Activated T-cell treated with anti-CD3 and anti-CD28 coated beads, Interleukin-2, amount 50 U/mL, for 48 hours (primary cell): ENCODE data around the gene KLLN.
"Not testable (repeated sequence)": the region's sequence is repeated elsewhere in the genome, so short reads cannot be mapped to it uniquely, and the experiment has no call there.

Experiments
- DNase-seq, 2 experiments: peaks; one replicate each; pipeline ENCODE4 v3.0.0-alpha.2; 2020

KLLN gene, protein sequence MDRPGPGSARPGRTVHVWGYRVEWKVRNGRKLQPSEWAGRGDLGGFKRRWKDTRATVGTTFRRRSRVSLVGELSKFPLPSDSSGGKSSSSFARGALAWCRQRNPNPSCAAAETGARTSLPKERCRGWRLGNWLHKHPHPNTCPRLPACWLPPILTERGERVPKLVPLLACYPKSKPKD

DNA sequence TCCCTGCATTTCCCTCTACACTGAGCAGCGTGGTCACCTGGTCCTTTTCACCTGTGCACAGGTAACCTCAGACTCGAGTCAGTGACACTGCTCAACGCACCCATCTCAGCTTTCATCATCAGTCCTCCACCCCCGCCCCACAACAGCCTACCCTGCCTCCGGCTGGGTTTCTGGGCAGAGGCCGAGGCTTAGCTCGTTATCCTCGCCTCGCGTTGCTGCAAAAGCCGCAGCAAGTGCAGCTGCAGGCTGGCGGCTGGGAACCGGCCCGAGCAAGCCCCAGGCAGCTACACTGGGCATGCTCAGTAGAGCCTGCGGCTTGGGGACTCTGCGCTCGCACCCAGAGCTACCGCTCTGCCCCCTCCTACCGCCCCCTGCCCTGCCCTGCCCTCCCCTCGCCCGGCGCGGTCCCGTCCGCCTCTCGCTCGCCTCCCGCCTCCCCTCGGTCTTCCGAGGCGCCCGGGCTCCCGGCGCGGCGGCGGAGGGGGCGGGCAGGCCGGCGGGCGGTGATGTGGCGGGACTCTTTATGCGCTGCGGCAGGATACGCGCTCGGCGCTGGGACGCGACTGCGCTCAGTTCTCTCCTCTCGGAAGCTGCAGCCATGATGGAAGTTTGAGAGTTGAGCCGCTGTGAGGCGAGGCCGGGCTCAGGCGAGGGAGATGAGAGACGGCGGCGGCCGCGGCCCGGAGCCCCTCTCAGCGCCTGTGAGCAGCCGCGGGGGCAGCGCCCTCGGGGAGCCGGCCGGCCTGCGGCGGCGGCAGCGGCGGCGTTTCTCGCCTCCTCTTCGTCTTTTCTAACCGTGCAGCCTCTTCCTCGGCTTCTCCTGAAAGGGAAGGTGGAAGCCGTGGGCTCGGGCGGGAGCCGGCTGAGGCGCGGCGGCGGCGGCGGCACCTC, at the start of gene KLLN, which contains the start of gene PTEN:
Gene KLLN (minus strand): TSS at position 481 of the 891 bp plus-strand sequence. CDS start 1,046 bp downstream, outside the sequence.
Gene PTEN (plus strand): TSS at position 573 of the 891 bp plus-strand sequence. CDS start 845 bp downstream, outside the sequence.
- peak; percentile 84 to 90 for DNase-seq

DNA sequence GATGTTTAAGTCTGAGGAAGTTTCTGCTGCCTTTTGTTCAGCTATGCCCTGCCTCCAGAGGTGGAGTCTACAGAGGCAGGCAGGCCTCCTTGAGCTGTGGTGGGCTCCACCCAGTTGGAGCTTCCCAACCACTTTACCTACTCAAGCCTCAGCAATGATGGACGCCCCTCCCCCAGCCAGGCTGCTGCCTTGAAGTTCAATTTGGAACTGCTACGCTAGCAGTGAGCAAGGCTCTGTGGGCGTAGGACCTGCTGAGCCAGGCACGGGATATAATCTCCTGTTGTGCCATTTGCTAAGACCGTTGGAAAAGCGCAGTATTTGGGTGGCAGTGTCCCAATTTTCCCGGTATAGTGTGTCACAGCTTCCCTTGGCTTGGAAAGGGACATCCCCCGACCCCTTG, 40.1 kb upstream of the KLLN start:
- DNase-seq, result not testable (repeated sequence)

GRCh38 chr10:87897957-87898356, 34.6 kb upstream of the KLLN start:
- not testable (repeated sequence) for DNase-seq

GRCh38 chr10:87896216-87896615, 32.9 kb upstream of the KLLN start:
- DNase-seq, result no peak

DNA sequence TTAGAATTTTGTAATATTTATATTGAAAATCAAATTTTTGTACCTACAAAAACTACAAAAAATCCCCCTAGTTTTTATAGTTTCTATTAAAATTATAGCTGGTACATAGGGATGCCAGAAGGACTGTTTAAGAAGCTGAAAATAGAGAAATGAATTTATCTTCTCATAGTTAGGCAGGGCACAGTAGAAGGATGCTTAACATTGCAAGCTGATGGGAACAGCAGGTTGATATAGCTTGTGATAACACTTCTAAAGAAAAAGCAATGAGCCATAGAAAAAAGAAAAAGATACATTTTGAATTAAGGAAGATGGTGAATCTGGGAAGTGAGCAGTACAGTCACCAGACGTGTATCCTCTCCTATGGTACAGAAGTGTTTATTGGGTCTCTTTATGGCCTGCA, 32.1 kb upstream of the KLLN start:
- no peak for DNase-seq

GRCh38 chr10:87887548-87888289, 24.4 kb upstream of the KLLN start:
- no peak for DNase-seq

DNA sequence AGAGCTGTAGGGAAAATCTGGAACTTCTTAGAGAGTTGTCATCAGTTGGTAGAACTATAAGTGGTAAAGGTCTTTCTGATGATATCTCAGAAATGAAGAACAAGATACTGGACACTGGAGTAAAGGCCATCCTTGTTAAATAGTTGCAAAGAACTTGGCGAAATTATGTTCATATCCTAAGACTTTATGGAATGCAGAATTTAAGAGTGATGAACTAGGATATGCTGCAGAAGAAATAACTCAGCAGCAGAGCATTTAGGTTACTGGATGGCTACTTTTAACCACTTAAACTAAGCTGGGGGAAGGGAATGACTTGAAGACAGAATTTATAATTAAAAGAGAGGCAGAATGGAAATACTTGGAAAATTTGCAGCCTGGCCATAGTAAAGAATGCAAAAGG, 23.8 kb upstream of the KLLN start:
- DNase-seq, result no peak

DNA sequence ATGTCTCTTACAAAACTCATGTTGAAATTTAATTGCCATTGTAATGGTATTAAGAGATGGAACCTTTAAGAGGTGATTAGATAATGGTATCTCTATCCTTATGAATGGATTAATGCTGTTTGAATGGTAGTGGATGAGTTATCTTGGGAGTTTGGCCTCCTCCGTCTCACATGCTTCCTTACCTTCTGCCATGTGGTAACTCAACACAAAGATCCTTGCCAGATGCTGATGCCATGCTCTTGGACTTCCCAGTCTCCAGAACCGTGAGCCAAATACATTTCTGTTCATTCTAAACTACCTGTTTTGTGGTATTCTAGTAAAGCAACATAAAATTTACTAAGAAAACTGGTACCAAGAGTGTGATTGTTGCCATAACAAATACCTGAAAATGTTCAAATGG, 23.3 kb upstream of the KLLN start:
- DNase-seq, result no peak

- DNase-seq, result no peak
Observed at GRCh38 chr10:87882555-87883294, 19.4 kb upstream of the KLLN start.

- not testable (repeated sequence) for DNase-seq
Observed at GRCh38 chr10:87881373-87882059, 18.2 kb upstream of the KLLN start.

GRCh38 chr10:87880336-87880735, 17.0 kb upstream of the KLLN start:
- no peak for DNase-seq

DNA sequence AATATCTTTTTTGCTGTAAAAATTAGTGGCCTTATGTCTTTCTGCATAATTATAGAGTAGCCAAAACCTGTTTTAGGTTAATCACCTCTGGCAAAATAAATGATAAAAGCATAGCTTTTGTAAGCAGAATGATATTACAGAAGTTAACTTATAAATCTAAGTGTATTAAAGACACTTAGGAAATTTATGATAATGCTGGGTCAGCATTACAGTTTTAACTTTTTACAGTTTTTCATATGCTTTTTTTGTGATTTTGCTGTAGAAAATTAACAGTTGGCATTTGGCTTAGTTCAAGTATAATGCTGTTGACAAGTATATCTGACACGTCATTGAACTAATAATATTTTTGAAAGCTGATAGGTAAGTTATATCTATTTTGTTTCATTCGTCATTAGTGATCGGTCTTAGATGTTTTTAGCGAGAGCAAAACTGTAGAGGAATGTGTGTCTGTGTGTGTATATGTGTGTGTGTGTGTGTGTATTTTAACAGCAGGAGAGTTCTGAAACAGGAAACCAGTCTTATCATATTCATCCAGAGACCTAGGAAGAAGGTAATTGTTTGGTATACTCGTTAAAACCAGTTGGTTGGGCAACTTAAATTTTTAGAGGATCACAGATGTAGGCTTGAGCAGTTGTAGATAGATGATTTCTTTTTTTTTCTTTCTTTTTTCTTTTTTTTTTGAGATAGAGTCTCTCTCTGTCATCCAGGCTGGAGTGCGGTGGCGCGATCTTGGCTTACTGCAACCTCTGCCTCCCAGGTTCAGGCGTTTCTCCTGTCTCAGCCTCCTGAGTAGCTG, 15.5 kb upstream of the KLLN start:
- no peak for DNase-seq

- DNase-seq, result no peak
Observed at GRCh38 chr10:87875929-87876571, 12.7 kb upstream of the KLLN start.

DNA sequence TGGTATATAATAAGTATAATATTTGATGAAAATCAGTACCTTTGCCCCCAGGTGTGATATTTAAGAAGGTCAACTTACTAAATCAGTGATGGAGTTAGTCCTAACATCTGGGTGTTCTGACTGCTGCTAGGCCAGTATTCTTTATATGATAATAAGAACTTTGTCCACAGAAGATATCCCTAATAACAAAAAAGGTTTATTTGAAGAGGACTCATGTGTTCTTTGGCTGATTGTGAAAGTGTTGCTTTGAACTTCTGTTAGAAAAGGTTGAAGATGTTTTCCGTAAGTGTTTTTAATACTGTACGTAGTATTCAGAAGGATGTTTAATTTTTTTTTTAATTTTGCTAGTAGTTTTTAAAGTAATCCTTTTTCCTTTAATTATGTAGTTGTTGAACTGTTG, 10.3 kb upstream of the KLLN start:
- DNase-seq, result no peak

- DNase-seq, result no peak
Observed at GRCh38 chr10:87872828-87873227, 9.5 kb upstream of the KLLN start.

GRCh38 chr10:87869773-87870551, 6.6 kb upstream of the KLLN start:
- DNase-seq, result no peak

GRCh38 chr10:87869139-87869538, 5.8 kb upstream of the KLLN start:
- DNase-seq, result not testable (repeated sequence)

GRCh38 chr10:87868277-87868676, 4.9 kb upstream of the KLLN start:
- no peak for DNase-seq

DNA sequence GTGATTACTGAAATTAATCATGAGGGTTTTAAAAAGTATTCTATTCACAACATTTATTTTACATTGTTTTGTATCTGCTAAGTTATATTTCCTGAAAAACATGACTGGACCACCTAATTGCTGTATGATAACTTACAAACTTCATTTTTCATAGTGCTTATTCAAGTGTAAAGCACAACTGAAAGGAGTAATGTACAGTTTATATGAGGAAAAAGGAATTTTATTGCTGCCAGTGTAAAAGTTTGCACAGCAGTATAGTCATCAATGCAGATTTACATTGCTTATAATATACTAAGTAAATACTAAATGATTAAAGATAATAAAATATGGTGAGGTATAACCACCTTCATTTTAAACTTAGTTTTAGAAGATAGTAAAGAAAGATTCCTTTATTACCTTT, 4.1 kb upstream of the KLLN start:
- DNase-seq, result no peak

- DNase-seq, result no peak
Observed at GRCh38 chr10:87866412-87866974, 3.2 kb upstream of the KLLN start.
